Osteoblast (primary cell): ENCODE results near the gene PARVG. TPM values are rescaled to one million over a fixed set of nuclear protein-coding genes. Genes with fewer than 3 reads are reported as not detected.

ENCODE experiments used
- DNase-seq: peaks from one replicate; pipeline ENCODE4 v3.0.0; 2011; ENCODE audit warnings: low spot score, mixed read lengths; ENCODE audit not compliant: insufficient read length; ENCODE audit errors: missing footprints
- H2AFZ ChIP-seq: 2 replicates; pipeline ENCODE4 v1.6.0; 2011; ENCODE audit warnings: mild to moderate bottlenecking, low read length
- H3K27ac ChIP-seq: 2 replicates; pipeline ENCODE4 v1.5.1; 2011; ENCODE audit warnings: mild to moderate bottlenecking, low read depth, low read length, moderate library complexity
- H3K27me3 ChIP-seq: 2 replicates; pipeline ENCODE4 v1.6.0; 2012; ENCODE audit warnings: mild to moderate bottlenecking, control low read depth, inconsistent platforms, low read length, moderate library complexity; ENCODE audit not compliant: insufficient read depth
- H3K36me3 ChIP-seq: 2 replicates; pipeline ENCODE4 v1.5.1; 2011; ENCODE audit warnings: mild to moderate bottlenecking, low read length, control low read depth, moderate library complexity; ENCODE audit not compliant: insufficient read depth
- H3K4me1 ChIP-seq: 2 replicates; pipeline ENCODE4 v1.5.1; 2011; ENCODE audit warnings: mild to moderate bottlenecking, low read length, control low read depth, moderate library complexity; ENCODE audit not compliant: insufficient read depth
- H3K4me2 ChIP-seq: 2 replicates; pipeline ENCODE4 v1.6.0; 2011; ENCODE audit warnings: mild to moderate bottlenecking, low read length; ENCODE audit not compliant: insufficient read depth
- H3K4me3 ChIP-seq: fragments of 200-600 bp; sonication (generic); 3 replicates; pipeline ENCODE4 v1.5.1; 2012; ENCODE audit warnings: mild to moderate bottlenecking, low read length, inconsistent platforms; ENCODE audit not compliant: insufficient read depth
- H3K79me2 ChIP-seq: 2 replicates; pipeline ENCODE4 v1.6.0; 2012; ENCODE audit warnings: mild to moderate bottlenecking, low read length, control low read depth, inconsistent platforms; ENCODE audit not compliant: insufficient read depth
- H3K9me3 ChIP-seq: 2 replicates; pipeline ENCODE4 v1.5.1; 2011; ENCODE audit warnings: low read depth, low read length, control low read depth
- H4K20me1 ChIP-seq: 2 replicates; pipeline ENCODE4 v1.6.0; 2012; ENCODE audit warnings: mild to moderate bottlenecking, low read length, control low read depth; ENCODE audit not compliant: insufficient read depth
- total RNA-seq: library from RNA; depleted of rRNA; stranded (reverse); fragments of >200 nt; gene quantifications from 2 replicates; pipeline ENCODE4 v1.2.3, GENCODE V29; 2012
- TF ChIP-seq, protein P1 (sequence below): IDR thresholded peaks from 2 replicates; pipeline ENCODE4 v1.5.1; 2011; ENCODE audit warnings: mild to moderate bottlenecking, low read depth, low read length, moderate library complexity; ENCODE audit errors: extremely low read depth

The PARVG gene
- total RNA-seq, 1 donor = 1.1 TPM

DNA sequence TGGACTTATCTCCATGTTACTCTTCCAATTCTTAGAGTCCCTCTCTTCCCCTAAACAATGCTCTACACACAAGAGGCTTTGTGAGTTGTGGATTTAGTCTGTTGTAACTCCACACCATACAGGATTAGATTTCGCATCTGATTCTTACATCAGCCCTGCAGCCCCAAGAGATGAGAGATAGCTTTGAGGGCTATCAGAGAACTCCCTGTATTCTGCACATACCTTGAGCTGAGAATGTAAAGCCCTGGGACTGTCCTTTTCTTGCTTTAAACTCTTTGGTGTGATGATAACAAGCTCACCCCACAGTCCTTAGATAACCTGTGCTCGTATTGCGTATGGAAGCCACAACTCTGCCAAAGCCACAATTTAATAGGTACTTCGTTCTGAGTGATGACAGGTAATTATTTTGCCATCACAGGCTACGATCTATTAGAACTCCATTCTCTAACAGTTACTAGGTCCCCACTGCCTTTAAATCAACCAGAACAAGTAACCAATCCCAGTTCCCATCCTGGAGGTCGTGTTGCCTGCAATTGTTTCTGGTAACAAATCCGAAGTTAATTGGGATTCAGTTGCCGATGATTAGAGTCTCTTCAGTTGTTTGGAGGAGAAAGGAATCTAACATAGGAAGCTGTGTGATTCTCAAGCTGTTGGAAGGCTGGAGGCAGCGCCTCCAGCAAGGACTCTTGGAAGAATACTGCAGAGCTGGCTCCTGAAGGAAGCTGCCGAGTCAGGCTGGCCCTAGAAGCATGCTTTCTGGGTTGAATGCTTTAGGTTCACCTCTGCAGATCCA is 1.3 kb upstream of the PARVG start:
- Histone ChIP-seq H3K27ac (no peak overlapping the region), H3K27me3 (peaks cover 19% of the 10 kb centered on the region), H3K4me2 (no peak overlapping the region), H3K4me3 (no peak overlapping the region), H2AFZ (no peak overlapping the region), H3K4me1 (no peaks in the 10 kb centered on the region), H3K36me3 (no peaks in the 10 kb centered on the region), H3K79me2 (no peaks in the 10 kb centered on the region), H3K9me3 (no peaks in the 10 kb centered on the region), H4K20me1 (no peaks in the 10 kb centered on the region)
- TF ChIP-seq, protein P1, sequence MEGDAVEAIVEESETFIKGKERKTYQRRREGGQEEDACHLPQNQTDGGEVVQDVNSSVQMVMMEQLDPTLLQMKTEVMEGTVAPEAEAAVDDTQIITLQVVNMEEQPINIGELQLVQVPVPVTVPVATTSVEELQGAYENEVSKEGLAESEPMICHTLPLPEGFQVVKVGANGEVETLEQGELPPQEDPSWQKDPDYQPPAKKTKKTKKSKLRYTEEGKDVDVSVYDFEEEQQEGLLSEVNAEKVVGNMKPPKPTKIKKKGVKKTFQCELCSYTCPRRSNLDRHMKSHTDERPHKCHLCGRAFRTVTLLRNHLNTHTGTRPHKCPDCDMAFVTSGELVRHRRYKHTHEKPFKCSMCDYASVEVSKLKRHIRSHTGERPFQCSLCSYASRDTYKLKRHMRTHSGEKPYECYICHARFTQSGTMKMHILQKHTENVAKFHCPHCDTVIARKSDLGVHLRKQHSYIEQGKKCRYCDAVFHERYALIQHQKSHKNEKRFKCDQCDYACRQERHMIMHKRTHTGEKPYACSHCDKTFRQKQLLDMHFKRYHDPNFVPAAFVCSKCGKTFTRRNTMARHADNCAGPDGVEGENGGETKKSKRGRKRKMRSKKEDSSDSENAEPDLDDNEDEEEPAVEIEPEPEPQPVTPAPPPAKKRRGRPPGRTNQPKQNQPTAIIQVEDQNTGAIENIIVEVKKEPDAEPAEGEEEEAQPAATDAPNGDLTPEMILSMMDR = no peak
- no peak for DNase-seq

DNA sequence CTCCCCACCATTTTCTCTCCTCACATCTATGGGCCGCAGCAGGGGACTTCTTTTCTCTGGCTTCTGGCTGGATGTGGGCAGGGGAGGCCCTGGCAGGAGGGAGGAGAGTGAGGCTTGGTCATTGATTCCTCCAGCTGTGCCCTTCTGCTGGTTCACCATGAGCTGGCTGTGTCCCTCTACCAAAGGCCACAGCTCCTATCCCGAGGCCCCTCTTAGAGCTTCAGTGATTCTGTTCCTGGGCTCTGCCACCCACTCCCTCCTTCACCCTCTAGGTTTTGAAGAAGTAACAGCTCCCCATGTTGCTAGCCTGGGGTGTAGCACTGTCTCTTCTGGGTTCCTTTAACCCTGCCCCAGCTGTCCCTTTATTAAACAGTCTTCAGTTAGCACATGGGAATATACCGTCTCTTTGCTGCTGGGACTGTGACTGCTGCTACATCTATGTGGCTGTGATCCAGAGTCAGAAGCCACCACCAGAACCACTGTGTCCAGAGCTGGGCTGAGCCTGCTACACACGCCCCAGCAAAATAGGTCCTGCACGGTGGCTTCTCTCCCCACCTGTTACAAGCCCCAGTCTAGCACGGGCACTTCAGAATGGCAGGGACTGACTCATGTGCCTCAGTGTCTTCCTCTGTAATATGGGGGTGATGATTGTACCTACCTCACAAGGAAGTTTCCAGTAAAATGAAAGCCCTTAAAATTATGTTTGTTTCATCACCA is 578 bp upstream of the PARVG start:
- TF ChIP-seq, protein P1 = no peak
- Histone ChIP-seq H3K4me3 (no peak overlapping the region), H3K27ac (no peak overlapping the region), H3K9me3 (no peaks in the 10 kb centered on the region), H3K79me2 (no peaks in the 10 kb centered on the region), H4K20me1 (no peaks in the 10 kb centered on the region), H3K36me3 (no peaks in the 10 kb centered on the region), H3K4me1 (no peaks in the 10 kb centered on the region), H3K27me3 (peaks cover 19% of the 10 kb centered on the region), H2AFZ (no peak overlapping the region), H3K4me2 (no peak overlapping the region)
- DNase-seq = no peak

DNA sequence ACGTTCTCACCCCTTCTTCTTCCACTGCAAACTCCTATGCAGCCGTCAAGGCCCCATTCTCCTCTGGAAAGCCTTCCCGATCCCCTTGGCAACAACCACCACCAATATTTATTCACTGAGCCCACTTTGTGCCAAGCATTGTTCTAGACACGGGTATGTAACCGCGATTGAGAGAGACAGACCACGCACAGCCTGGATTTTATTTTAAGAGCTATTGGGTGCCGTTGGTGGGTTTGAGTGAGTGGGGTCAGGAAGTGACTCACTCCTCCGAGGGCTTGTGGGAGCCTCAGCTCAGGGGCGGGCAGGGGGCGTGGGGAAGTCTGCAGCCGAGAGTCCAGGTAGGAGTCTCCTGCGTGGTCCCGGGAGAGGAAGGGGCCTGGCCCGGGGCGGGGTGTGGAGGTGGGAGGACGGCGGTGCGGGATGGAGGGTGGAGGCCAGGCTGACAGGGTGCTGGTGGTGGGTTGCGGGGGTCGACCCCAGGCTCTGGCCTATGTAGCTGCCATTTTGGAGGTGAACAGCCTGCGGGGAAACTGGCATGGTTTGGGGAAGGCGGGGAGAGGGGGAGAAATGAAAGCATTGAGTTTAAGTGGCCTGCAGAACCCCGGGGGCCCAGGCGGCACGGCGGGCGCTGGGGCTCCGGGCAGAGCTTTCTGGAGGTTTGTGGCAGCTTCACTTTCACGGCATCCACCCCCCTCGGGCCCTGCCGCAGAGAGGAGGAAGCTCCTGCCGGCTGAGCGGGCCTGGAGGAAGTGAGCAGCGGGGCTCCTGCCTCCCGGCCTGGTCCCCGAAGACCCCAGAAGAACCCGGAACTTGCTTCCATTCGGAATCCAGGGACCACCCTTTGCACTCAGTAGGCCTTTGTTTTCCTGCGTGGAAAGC is 547 bp downstream of the PARVG start:
- no peaks in the 10 kb centered on the region for H3K9me3 ChIP-seq
- H3K4me3 ChIP-seq = peak overlapping the region; percentile 16
- H2AFZ ChIP-seq = no peak overlapping the region
- no peaks in the 10 kb centered on the region for H3K4me1 ChIP-seq
- H4K20me1 ChIP-seq = no peaks in the 10 kb centered on the region
- peaks cover 19% of the 10 kb centered on the region for H3K27me3 ChIP-seq
- no peak for DNase-seq
- H3K79me2 ChIP-seq = no peaks in the 10 kb centered on the region
- no peak overlapping the region for H3K4me2 ChIP-seq
- TF ChIP-seq, protein P1 = no peak
- no peaks in the 10 kb centered on the region for H3K36me3 ChIP-seq
- no peak overlapping the region for H3K27ac ChIP-seq
